Psoas muscle (tissue), 8 donors: ENCODE data around the gene RYR2. TPM values are rescaled to one million over a fixed set of nuclear protein-coding genes. Genes with fewer than 3 reads are reported as not detected.

Source experiments
- ATAC-seq, 4 donors: fragments of 200-7000 bp; cut with Tn5 transposase; one replicate each; pipeline ENCODE4 v1.9.1; 2020; ENCODE audit warnings: moderate library complexity in 3 of 4, mild to moderate bottlenecking in 2 of 4
- DNase-seq, 2 donors: peaks; one replicate each; pipeline ENCODE4 v3.0.0-alpha.2; 2020
- H3K27ac ChIP-seq: fragments of 200-600 bp; one replicate; pipeline ENCODE4 v1.8.0; 2022
- H3K27me3 ChIP-seq, 3 donors: fragments of 200-600 bp in 1 of 3; one replicate each; pipeline versions ENCODE4 v1.6.1 to v1.8.0; 2013 to 2022; ENCODE audit warnings: low read length in 2 of 3, mild to moderate bottlenecking in 2 of 3, moderate library complexity in 1 of 3; ENCODE audit not compliant: insufficient read depth in 3 of 3
- H3K36me3 ChIP-seq, 2 donors: fragments of 200-600 bp in 1 of 2; one replicate each; pipeline versions ENCODE4 v1.6.1 to v1.8.0; 2013 to 2022; ENCODE audit warnings: low read depth in 1 of 2, mild to moderate bottlenecking in 1 of 2, moderate library complexity in 1 of 2; ENCODE audit not compliant: insufficient read depth in 1 of 2
- H3K4me1 ChIP-seq: fragments of 200-600 bp; one replicate; pipeline ENCODE4 v1.8.0; 2022
- H3K4me3 ChIP-seq: fragments of 200-600 bp; one replicate; pipeline ENCODE4 v1.8.0; 2022; ENCODE audit warnings: mild to moderate bottlenecking
- H3K9me3 ChIP-seq: fragments of 200-600 bp; one replicate; pipeline ENCODE4 v1.8.0; 2022
- WGBS, 3 donors: extraction: QIAGEN DNeasy Blood & Tissue Kit; methylation state at CpG; one replicate each; pipeline versions ENCODE4 v1.1.6 to v1.1.7; 2013; 5-methylcytosine and 5-hydroxymethylcytosine counted together
- intact Hi-C, 2 donors: fragments of 100-400 bp; cut with DNase I; formaldehyde crosslinking; loops; one replicate each; pipeline versions ENCODE4 v1.11.0 to v1.14.2; 2022
- polyA plus RNA-seq, 3 donors: library from polyadenylated mRNA; stranded (reverse); fragments of 200-250 nt; gene quantifications; one replicate each; pipeline ENCODE4 v1.2.3, GENCODE V29; 2013
- total RNA-seq, 4 donors: library from RNA; stranded (reverse); fragmentation: NEBNext Ultra II Directional in 2 of 4; extraction: Animal tissue kit (Norgen Biotek cat#: 25700) in 2 of 4; gene quantifications; one replicate each; pipeline versions ENCODE4 v1.2.1 to v1.2.4, GENCODE V29; 2021 to 2023
- TF ChIP-seq, protein P1 (sequence below): fragments of 200-600 bp; IDR thresholded peaks from one replicate; pipeline ENCODE4 v1.8.0; 2022; ENCODE audit warnings: antibody characterized with exemption
- donor health status: healthy with polysubstance abuse.
- donor health status: DM: no; HTN: no; CAD: no; lungs with moderate emphysema.
- donor health status: Bipolar disorder and iron deficiency.
- donor health status: healthy.
- donor health status: DM: yes; HTN: yes; CAD: no.
- donor health status: DM: no; HTN: no; CAD: no.
- donor health status: DM: no; HTN: no; CAD: no.
- donor health status: DM: yes; HTN: yes; CAD: no.

RYR2 gene
- total and polyA plus RNA-seq, 7 donors = 0.06 to 0.48 (median 0.25) TPM

DNA sequence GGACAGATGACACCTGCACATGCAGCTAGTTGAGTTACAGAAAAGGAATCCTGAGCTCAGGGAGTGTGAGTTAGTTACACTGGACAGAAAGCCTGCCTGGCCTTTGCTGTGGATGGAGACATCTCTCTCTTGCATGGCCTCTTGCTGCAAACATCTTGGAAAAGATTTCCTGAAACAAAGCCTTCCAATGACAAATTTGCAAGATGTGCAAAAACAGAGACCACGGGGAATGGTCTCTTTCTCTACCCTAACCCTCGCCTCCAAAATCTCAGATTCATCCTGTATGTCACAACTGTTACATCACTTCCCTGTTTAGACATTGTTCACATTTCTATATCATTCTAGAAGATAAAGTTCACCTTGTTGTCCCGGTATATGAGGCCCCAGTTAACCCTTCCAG is 415.6 kb downstream of the RYR2 start:
- no peak overlapping the region for H3K27ac ChIP-seq
- H3K4me1 ChIP-seq = no peaks in the 10 kb centered on the region
- H3K27me3 ChIP-seq = no peaks in the 10 kb centered on the region
- no peaks in the 10 kb centered on the region for H3K36me3 ChIP-seq
- H3K4me3 ChIP-seq = no peak overlapping the region
- WGBS, 3 donors = 79 to 89% (median 84%) methylated on average over 3 of the region's 3 CpGs
- no peaks in the 10 kb centered on the region for H3K9me3 ChIP-seq
- no peak for DNase-seq
- intact Hi-C loops = no loop called here
- ATAC-seq = no peak
- TF ChIP-seq, protein P1, sequence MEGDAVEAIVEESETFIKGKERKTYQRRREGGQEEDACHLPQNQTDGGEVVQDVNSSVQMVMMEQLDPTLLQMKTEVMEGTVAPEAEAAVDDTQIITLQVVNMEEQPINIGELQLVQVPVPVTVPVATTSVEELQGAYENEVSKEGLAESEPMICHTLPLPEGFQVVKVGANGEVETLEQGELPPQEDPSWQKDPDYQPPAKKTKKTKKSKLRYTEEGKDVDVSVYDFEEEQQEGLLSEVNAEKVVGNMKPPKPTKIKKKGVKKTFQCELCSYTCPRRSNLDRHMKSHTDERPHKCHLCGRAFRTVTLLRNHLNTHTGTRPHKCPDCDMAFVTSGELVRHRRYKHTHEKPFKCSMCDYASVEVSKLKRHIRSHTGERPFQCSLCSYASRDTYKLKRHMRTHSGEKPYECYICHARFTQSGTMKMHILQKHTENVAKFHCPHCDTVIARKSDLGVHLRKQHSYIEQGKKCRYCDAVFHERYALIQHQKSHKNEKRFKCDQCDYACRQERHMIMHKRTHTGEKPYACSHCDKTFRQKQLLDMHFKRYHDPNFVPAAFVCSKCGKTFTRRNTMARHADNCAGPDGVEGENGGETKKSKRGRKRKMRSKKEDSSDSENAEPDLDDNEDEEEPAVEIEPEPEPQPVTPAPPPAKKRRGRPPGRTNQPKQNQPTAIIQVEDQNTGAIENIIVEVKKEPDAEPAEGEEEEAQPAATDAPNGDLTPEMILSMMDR = no peak

DNA sequence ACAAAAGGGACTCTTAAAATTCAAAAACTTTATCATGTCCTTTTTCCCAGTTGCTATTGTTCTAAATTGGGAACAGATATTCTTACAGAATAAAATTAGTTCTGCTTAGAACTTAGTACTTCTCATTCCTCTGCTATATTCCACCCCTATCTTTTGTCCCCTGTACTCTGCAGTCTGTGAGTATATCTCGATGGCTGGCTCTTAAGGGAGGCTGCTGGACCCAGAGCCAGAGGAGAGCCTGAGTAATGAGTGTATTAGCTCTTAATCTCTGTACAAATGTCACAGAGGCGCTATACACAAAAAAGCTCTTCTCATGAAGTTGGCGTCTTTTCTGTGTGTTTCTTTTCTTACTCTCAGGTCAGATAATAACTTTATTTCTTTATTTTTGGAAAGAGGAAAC is 425.3 kb downstream of the RYR2 start:
- no peaks in the 10 kb centered on the region for H3K4me1 ChIP-seq
- WGBS, 3 donors = 43 to 57% (median 52%) methylated on average over 3 of the region's 3 CpGs
- no peak for ATAC-seq

DNA sequence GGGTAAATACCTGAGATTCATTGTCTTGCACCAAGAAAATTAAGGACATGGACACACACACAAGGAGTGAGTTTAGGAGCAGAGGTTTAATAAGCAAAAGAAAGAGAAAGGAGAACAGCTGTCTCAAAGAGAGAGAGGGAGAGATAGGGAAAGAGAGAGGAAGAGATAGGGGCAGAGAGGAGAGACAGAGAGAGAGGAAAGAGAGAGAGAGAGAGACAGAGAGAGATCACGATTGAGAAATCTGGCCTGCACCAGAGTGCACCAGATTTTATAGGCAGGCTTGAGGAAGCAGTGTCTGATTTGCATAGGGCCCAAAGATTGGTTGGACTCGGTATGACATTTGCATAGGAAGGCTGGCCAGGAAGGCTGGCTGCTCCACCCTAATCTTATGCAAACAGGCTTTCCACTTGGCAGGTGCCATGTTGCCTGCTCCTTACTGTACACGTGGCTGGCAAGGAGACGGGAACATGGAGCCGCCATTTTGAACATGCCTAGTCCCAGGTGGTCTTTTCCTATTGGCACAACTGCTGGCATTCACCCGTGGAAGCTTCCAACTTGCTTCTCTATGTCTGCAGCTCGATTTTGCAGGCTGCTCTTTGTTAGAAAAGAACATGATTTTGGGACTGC is 428.8 kb downstream of the RYR2 start:
- WGBS, 3 donors = 48 to 57% (median 57%) methylated on average over 7 of the region's 7 CpGs
- no peaks in the 10 kb centered on the region for H3K4me1 ChIP-seq
- ATAC-seq = no peak
- H3K9me3 ChIP-seq = no peaks in the 10 kb centered on the region
- H3K4me3 ChIP-seq = no peak overlapping the region
- intact Hi-C loops = no loop called here
- H3K27ac ChIP-seq = no peak overlapping the region
- H3K27me3 ChIP-seq = no peaks in the 10 kb centered on the region
- TF ChIP-seq, protein P1 = no peak
- no peak for DNase-seq
- H3K36me3 ChIP-seq = no peaks in the 10 kb centered on the region

More for the DNA sequence above, 425.3 kb downstream of the RYR2 start:
- no peaks in the 10 kb centered on the region for H3K36me3 ChIP-seq
- no peak overlapping the region for H3K27ac ChIP-seq
- no peaks in the 10 kb centered on the region for H3K27me3 ChIP-seq
- no peak for DNase-seq
- intact Hi-C loops = no loop called here
- no peak overlapping the region for H3K4me3 ChIP-seq
- no peaks in the 10 kb centered on the region for H3K9me3 ChIP-seq
- TF ChIP-seq, protein P1 = no peak

DNA sequence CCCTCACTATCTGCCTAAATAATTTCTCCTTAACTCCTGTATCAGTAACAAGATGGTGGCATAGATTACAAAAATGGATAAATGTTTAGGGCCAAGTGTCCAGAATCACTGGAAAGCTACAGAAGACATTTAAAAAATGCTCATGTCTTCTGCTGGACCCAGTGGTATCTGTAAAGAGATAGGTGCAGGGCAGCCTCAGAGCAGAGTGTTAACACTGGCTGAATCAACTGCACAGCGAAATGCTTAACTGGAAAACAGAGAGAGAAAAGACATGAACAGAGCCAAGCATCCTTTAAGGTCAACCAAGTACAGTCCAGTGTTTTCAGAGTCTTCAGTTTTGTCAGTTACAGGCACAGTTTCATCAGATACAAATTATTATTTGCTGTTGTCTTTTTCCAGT is 429.4 kb downstream of the RYR2 start:
- TF ChIP-seq, protein P1 = no peak
- no peaks in the 10 kb centered on the region for H3K9me3 ChIP-seq
- H3K4me3 ChIP-seq = no peak overlapping the region
- no peaks in the 10 kb centered on the region for H3K27me3 ChIP-seq
- intact Hi-C loops = no loop called here
- 4 to 91% (median 38%) methylated on average over 1 of the region's 1 CpG for WGBS, 3 donors
- H3K27ac ChIP-seq = no peak overlapping the region
- DNase-seq = no peak
- no peaks in the 10 kb centered on the region for H3K36me3 ChIP-seq
- H3K4me1 ChIP-seq = no peaks in the 10 kb centered on the region
- no peak for ATAC-seq

DNA sequence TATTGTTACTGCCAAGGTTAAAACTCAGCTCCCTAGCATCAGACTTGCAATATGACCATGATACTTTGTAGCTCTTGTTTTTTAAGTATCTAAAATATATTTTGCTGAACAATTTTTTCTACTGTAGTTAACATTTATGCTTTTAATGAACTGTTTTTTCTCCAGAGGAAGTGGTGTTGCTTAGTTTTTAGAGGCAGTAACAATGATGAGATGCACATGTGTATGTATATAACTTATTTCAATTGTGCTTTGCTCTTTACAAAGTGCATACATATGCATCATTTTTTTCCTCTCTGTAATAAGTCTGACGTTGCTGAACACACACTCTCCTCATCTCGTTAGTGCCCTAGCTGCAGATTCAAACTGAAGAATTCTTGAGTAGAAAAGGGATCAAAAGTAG is 430.0 kb downstream of the RYR2 start:
- no peak overlapping the region for H3K27ac ChIP-seq
- no peaks in the 10 kb centered on the region for H3K27me3 ChIP-seq
- TF ChIP-seq, protein P1 = no peak
- intact Hi-C loops = no loop called here
- no peak for ATAC-seq
- H3K4me1 ChIP-seq = no peaks in the 10 kb centered on the region
- H3K9me3 ChIP-seq = no peaks in the 10 kb centered on the region
- DNase-seq = no peak
- 2 to 65% (median 27%) methylated on average over 2 of the region's 2 CpGs for WGBS, 3 donors
- no peak overlapping the region for H3K4me3 ChIP-seq
- no peaks in the 10 kb centered on the region for H3K36me3 ChIP-seq
